HepG2 (cell line): ENCODE measurements around the gene DSCAML1. TPM values are rescaled to one million over a fixed set of nuclear protein-coding genes. Genes with fewer than 3 reads are reported as not detected.

Source experiments
- ATAC-seq: fragments of 200-7000 bp; cut with Tn5 transposase; 3 replicates; pipeline ENCODE4 v1.9.1; 2020; ENCODE audit warnings: mild to moderate bottlenecking, moderate library complexity
- BruUV-seq: library from RNA; stranded (reverse); fragments of 400-500 nt; replicated peaks from 2 replicates; lab custom pipeline; 2021; lab: Mats Ljungman, UMichigan
- CTCF ChIA-PET: fragments of 300-600 bp; formaldehyde crosslinking; extraction: SDS; loops from one replicate; lab custom pipeline; 2021; ENCODE audit warnings: low total read pairs, inconsistent platforms, low intra/inter-chr PET ratio; lab: Yijun Ruan, JAX
- POLR2A ChIA-PET: fragments of 350-600 bp; sonication (Branson Sonifier 250); formaldehyde crosslinking; loops from one replicate; lab custom pipeline; 2020; ENCODE audit warnings: antibody characterized with exemption, inconsistent platforms; lab: Yijun Ruan, JAX
- DNase-seq: peaks from one replicate; pipeline ENCODE4 v3.0.0-alpha.2; 2015; ENCODE audit warnings: low spot score
- FAIRE-seq: peaks from 3 replicates; lab custom pipeline; 2011; peaks lifted over from hg19 to GRCh38; lab: Jason Lieb, UNC
- H2AFZ ChIP-seq: one replicate; pipeline ENCODE4 v1.6.1; 2011; ENCODE audit warnings: low read length, inconsistent platforms
- H3K27ac ChIP-seq: fragments of 300-600 bp; 3 replicates; pipeline ENCODE4 v1.8.0; 2011; ENCODE audit warnings: mixed run types, mild to moderate bottlenecking, mixed read lengths, low read length, inconsistent platforms; ENCODE audit not compliant: insufficient read depth; ENCODE audit errors: extremely low read length
- H3K27me3 ChIP-seq, 2 experiments: fragments of 200-600 bp in 1 of 2; 2 replicates in 1 of 2; 3 replicates in 1 of 2; pipeline versions ENCODE4 v1.6.0 to v1.8.0; 2011; ENCODE audit warnings: low read length in 2 of 2, mild to moderate bottlenecking in 2 of 2, moderate library complexity in 2 of 2, inconsistent platforms in 1 of 2; ENCODE audit not compliant: insufficient read depth in 2 of 2, control insufficient read depth in 1 of 2
- H3K36me3 ChIP-seq, 2 experiments: fragments of 200-600 bp in 1 of 2; replicated peaks in 1 of 2; 2 replicates in 1 of 2; 3 replicates in 1 of 2; pipeline versions ENCODE4 v1.5.1 to v1.8.0; 2011; ENCODE audit warnings: low read length in 2 of 2, inconsistent platforms in 1 of 2; ENCODE audit not compliant: insufficient read depth in 2 of 2, control insufficient read depth in 1 of 2
- H3K4me1 ChIP-seq: 2 replicates; pipeline ENCODE4 v1.5.1; 2012; ENCODE audit warnings: low read length, inconsistent platforms; ENCODE audit not compliant: insufficient read depth
- H3K4me2 ChIP-seq: 2 replicates; pipeline ENCODE4 v1.6.0; 2011; ENCODE audit warnings: low read depth, low read length, inconsistent platforms
- H3K4me3 ChIP-seq, 3 experiments: fragments of 200-600 bp in 1 of 3; sonication (generic), shearing (Covaris generic) in 1 of 3; replicated peaks in 1 of 3; 2 replicates each; pipeline ENCODE4 v1.5.1; 2011 to 2016; ENCODE audit warnings: low read length in 3 of 3, inconsistent platforms in 2 of 3, low read depth in 2 of 3, mild to moderate bottlenecking in 2 of 3, control low read depth in 1 of 3, mixed read lengths in 1 of 3; ENCODE audit not compliant: insufficient read depth in 1 of 3
- H3K79me2 ChIP-seq: one replicate; pipeline ENCODE4 v1.6.1; 2011; ENCODE audit warnings: low read length, inconsistent platforms; ENCODE audit not compliant: insufficient read depth
- H3K9ac ChIP-seq: 2 replicates; pipeline ENCODE4 v1.6.0; 2011; ENCODE audit warnings: mild to moderate bottlenecking, low read depth, low read length, inconsistent platforms; ENCODE audit not compliant: insufficient read depth
- H3K9me3 ChIP-seq: 2 replicates; pipeline ENCODE4 v1.5.1; 2012; ENCODE audit warnings: mild to moderate bottlenecking, low read length
- H4K20me1 ChIP-seq: 2 replicates; pipeline ENCODE4 v1.6.0; 2011; ENCODE audit warnings: inconsistent platforms, mild to moderate bottlenecking, low read length, moderate library complexity; ENCODE audit not compliant: insufficient read depth
- CBX1 ChIP-seq: IDR thresholded peaks from one replicate; pipeline ENCODE4 v1.6.1; 2016; ENCODE audit warnings: antibody characterized with exemption, low read depth
- CEBPG ChIP-seq: IDR thresholded peaks from 2 replicates; pipeline ENCODE4 v1.6.1; 2016
- LCORL ChIP-seq, 2 experiments: fragments of 450-650 bp in 1 of 2; sonication (generic) in 1 of 2; formaldehyde crosslinking in 1 of 2; IDR thresholded peaks; 2 replicates each; pipeline versions ENCODE4 v1.5.0 to v1.6.1; 2017 to 2020; ENCODE audit warnings: antibody characterized with exemption in 1 of 2, missing genetic modification reagents in 1 of 2
- NRL ChIP-seq: sonication (generic); formaldehyde crosslinking; IDR thresholded peaks from 2 replicates; pipeline ENCODE4 v1.5.0; 2020; ENCODE audit warnings: missing genetic modification reagents, mild to moderate bottlenecking, moderate library complexity, borderline replicate concordance
- RBFOX2 ChIP-seq: fragments of 200-400 bp; formaldehyde crosslinking; IDR thresholded peaks from 2 replicates; pipeline ENCODE4 v1.6.1; 2017; ENCODE audit warnings: low read depth, mild to moderate bottlenecking, low read length
- SMC3 ChIP-seq: IDR thresholded peaks from 2 replicates; pipeline ENCODE4 v1.6.1; 2011; ENCODE audit warnings: low read length, improper control_type of control experiment
- SNAPC2 ChIP-seq: sonication (generic); formaldehyde crosslinking; IDR thresholded peaks from 2 replicates; pipeline ENCODE4 v1.8.1; 2022; ENCODE audit warnings: mild to moderate bottlenecking, missing genetic modification reagents
- SP5 ChIP-seq: IDR thresholded peaks from 2 replicates; pipeline ENCODE4 v1.6.1; 2016; ENCODE audit warnings: low read depth, borderline replicate concordance
- ZEB1 ChIP-seq: IDR thresholded peaks from 2 replicates; pipeline ENCODE4 v1.6.1; 2012; ENCODE audit warnings: mild to moderate bottlenecking, low read depth, inconsistent platforms; ENCODE audit not compliant: insufficient replicate concordance
- ZNF33B ChIP-seq: sonication (generic); formaldehyde crosslinking; IDR thresholded peaks from 2 replicates; pipeline ENCODE4 v1.5.1; 2020; ENCODE audit warnings: mild to moderate bottlenecking, missing genetic modification reagents
- ZNF572 ChIP-seq: sonication (generic); formaldehyde crosslinking; IDR thresholded peaks from 2 replicates; pipeline ENCODE4 v1.5.1; 2020; ENCODE audit warnings: mild to moderate bottlenecking, missing genetic modification reagents
- WGBS: methylation state at CpG from one replicate; pipeline ENCODE4 v1.1.6; 2017; ENCODE audit warnings: low lambda C conversion rate; 5-methylcytosine and 5-hydroxymethylcytosine counted together
- in situ Hi-C: cut with HindIII; loops from 2 replicates; pipeline ENCODE4 v1.10.0; 2017; ENCODE audit warnings: low pct_unique_long_range_greater_than_20kb; ENCODE audit not compliant: extremely low pct_ligation_motif_present
- intact Hi-C: fragments of 100-400 bp; cut with micrococcal nuclease; formaldehyde crosslinking; loops from one replicate; pipeline ENCODE4 v1.10.0; 2022; ENCODE audit not compliant: unreplicated experiment
- polyA plus RNA-seq, 8 experiments: library from polyadenylated mRNA; depleted of rRNA in 3 of 8; stranded (reverse) in 7 of 8; unstranded in 1 of 8; fragments of >200 nt; fragmentation: Illumina TruSeq in 4 of 8; extraction: Trizol in 4 of 8; gene quantifications; 2 replicates each; pipeline versions ENCODE4 v1.2.1 to v1.2.3, GENCODE V29; 2011 to 2016; ENCODE audit warnings: low read depth in 4 of 8, missing spikeins in 1 of 8, mixed read lengths in 1 of 8; ENCODE audit not compliant: insufficient read depth in 1 of 8
- total RNA-seq, 5 experiments: library from RNA; depleted of rRNA; stranded (reverse); fragments of >200 nt; fragmentation: Illumina TruSeq; extraction: Trizol; gene quantifications; 2 replicates each; pipeline ENCODE4 v1.2.3, GENCODE V29; 2016; ENCODE audit warnings: low read depth in 1 of 5
- TF ChIP-seq, protein P1 (sequence below): sonication (generic); formaldehyde crosslinking; IDR thresholded peaks from 2 replicates; pipeline ENCODE4 v1.8.0; 2022; ENCODE audit warnings: mild to moderate bottlenecking, missing genetic modification reagents, moderate library complexity

Gene DSCAML1
- total and polyA plus RNA-seq, 2 of the 13 experiments (the other 11 are each of a cell fraction or from before 2014, with no cell fraction given), result 0.29 to 0.40 TPM

DNA sequence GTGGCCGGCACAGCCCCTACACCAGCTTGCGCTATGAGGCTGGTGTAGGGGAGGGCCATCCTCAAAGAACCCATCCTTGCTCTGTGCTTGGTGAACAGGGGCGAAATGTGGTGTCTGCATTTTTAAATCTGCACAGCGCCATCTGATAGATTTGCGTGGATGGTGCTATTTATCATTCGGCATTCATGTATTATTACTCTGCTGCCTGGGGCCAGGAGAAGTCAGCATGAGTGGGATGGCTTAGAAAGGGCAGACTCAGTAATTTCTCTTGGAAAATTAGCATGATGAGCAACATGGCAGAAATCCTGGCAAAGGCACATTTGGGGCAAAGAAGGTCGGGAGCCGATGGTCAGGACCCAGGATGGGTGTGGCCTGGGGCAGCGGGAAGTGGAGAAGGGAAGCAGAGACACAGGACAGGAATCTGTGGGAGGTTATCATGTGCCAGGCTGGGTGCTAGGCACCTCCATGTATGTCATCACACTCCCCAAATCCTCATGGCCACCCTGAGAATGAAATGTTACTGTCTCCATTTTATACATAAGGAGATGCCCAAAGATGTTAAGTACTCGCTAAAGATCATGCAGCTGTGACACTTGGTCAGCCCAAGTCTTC is 320.4 kb downstream of the DSCAML1 start (continued):
- TF ChIP-seq ZNF572 (CRISPR knock-in tag) (no peak), LCORL (IDR thresholded peaks at IDR 0.05) (no peak), LCORL (CRISPR knock-in tag; IDR thresholded peaks at IDR 0.05) (no peak)

DNA sequence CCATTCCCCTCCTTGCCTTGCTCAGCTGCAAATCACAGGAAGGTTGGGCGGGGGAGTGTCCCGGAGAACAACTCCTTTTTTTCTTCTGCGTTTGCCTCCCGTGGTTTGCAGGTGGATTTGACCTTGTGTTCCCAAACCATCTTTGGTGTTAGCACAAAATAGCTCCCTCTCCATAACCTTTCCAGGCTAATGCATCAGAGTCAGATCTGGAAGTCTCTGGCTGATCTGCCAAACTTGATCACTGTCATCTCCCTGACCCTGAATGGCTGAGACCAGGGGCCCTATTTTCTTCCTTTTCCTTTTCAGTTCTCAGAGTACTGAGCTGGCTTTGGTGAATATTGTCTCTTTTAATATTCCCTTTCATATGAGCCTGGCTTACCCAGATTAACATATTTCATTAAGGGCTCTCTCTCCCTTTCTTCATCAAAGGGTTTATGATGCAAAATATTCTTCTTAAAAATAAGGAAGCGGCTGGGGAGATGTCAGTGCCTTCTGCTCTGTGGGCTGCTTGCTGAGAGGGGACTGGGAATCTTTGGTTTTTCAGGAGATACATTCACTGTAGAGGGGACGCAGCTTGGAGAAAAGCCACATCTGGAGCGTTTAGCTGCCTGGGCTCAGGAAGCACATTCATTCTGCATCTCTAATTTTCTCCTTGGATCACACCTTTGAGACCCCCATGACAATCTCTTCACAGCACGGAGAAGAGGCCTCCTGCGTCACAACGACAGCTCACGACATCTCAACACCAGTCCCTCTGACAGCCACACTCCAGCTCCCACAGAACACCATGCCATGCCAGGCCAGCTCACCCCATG is 321.1 kb downstream of the DSCAML1 start:
- H3K4me1 ChIP-seq, result no peaks in the 10 kb centered on the region
- H3K36me3 ChIP-seq, result no peaks in the 10 kb centered on the region
- no peak for ATAC-seq
- no peak overlapping the region for H2AFZ ChIP-seq
- no peak overlapping the region for H3K27ac ChIP-seq
- no peak for FAIRE-seq
- H3K9me3 ChIP-seq, result no peaks in the 10 kb centered on the region
- in situ Hi-C loops, result no loop called here
- no peak for DNase-seq
- H3K4me3 ChIP-seq, result no peak overlapping the region
- H3K27me3 ChIP-seq, result no peaks in the 10 kb centered on the region; a peak in 4 of 5 replicates
- BruUV-seq, result no TSS peak
- TF ChIP-seq SMC3 (no peak), SNAPC2 (no peak), NRL (no peak), SP5 (CRISPR knock-in tag) (no peak), CEBPG (CRISPR knock-in tag) (no peak), ZEB1 (no peak), RBFOX2 (no peak), ZNF33B (CRISPR knock-in tag) (no peak), CBX1 (no peak)
- TF ChIP-seq, protein P1, sequence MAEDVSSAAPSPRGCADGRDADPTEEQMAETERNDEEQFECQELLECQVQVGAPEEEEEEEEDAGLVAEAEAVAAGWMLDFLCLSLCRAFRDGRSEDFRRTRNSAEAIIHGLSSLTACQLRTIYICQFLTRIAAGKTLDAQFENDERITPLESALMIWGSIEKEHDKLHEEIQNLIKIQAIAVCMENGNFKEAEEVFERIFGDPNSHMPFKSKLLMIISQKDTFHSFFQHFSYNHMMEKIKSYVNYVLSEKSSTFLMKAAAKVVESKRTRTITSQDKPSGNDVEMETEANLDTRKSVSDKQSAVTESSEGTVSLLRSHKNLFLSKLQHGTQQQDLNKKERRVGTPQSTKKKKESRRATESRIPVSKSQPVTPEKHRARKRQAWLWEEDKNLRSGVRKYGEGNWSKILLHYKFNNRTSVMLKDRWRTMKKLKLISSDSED (CRISPR knock-in tag), result no peak
- no peaks in the 10 kb centered on the region for H3K79me2 ChIP-seq
- WGBS, result 36% methylated on average over 11 of the region's 11 CpGs
- H4K20me1 ChIP-seq, result no peaks in the 10 kb centered on the region
- ChIA-PET CTCF (no interaction called here), POLR2A (no interaction called here)
- no peak overlapping the region for H3K4me2 ChIP-seq
- no peak overlapping the region for H3K9ac ChIP-seq
- intact Hi-C loops, result no loop called here
